ENCODE measurements around the gene PREX1. TPM values are rescaled to one million over a fixed set of nuclear protein-coding genes. Genes with fewer than 3 reads are reported as not detected.

The PREX1 gene
- total and polyA plus RNA-seq, 2 of the 4 experiments (the other 2 are of a cell fraction): 0.67 to 0.72 TPM

GRCh38 chr20:48710341-48711043 lies 117.3 kb downstream of the PREX1 start:
- no peak for ATAC-seq (ENCODE audit: low read depth)
- Histone ChIP-seq H2AK9ac (replicated peaks; ENCODE audit: low read depth, low read length, poor library complexity) (no peak overlapping the region), H4K20me1 (ENCODE audit: insufficient read depth, low read length) (no peaks in the 10 kb centered on the region; the same call in 1 of the 2 replicates), H3K18ac (ENCODE audit: low read depth, low read length) (no peak overlapping the region), H3K4me1 (ENCODE audit: control insufficient read depth, insufficient read depth, low read length) (no peaks in the 10 kb centered on the region), H4K8ac (ENCODE audit: low read depth in 2 of 2, low read length in 2 of 2) (no peak overlapping the region), H3K14ac (replicated peaks; ENCODE audit: low read depth, low read length) (no peak overlapping the region), H3K4me2 (ENCODE audit: low read depth, low read length) (no peak overlapping the region), H3K9ac (ENCODE audit: low read depth, low read length) (no peak overlapping the region), H3K36me3 (ENCODE audit: control insufficient read depth, insufficient read depth, low read length) (no peaks in the 10 kb centered on the region), H3K27me3 (ENCODE audit: control insufficient read depth, insufficient read depth, low read length) (peaks cover 2% of the 10 kb centered on the region), H4K91ac (ENCODE audit: insufficient read depth, low read depth, low read length) (no peak overlapping the region), H2AFZ (replicated peaks; ENCODE audit: low read length, poor library complexity) (no peak overlapping the region), H3K9me3 (ENCODE audit: control insufficient read depth, insufficient read depth, low read length) (no peaks in the 10 kb centered on the region), H3K79me1 (ENCODE audit: low read depth in 1 of 2, low read length in 2 of 2) (no peaks in the 10 kb centered on the region), H3K23ac (ENCODE audit: low read depth, low read length) (no peak overlapping the region), H2BK15ac (ENCODE audit: low read depth, low read length) (no peak overlapping the region), H3K4ac (ENCODE audit: low read depth, low read length) (no peak overlapping the region), H3K56ac (ENCODE audit: extremely low read depth, insufficient read depth, low read length) (no peak overlapping the region), H2AK5ac (ENCODE audit: low read depth, low read length) (no peak overlapping the region), H3K4me3 (ENCODE audit: insufficient read depth, low read depth, low read length) (no peak overlapping the region), H3K9me1 (ENCODE audit: insufficient read depth, low read length) (no peaks in the 10 kb centered on the region), H2BK20ac (ENCODE audit: low read depth, low read length) (no peak overlapping the region), H4K5ac (ENCODE audit: low read depth, low read length) (no peak overlapping the region), H2BK120ac (ENCODE audit: low read depth, low read length) (no peak overlapping the region), H3K27ac (ENCODE audit: insufficient read depth, low read length) (no peak overlapping the region), H2BK5ac (ENCODE audit: low read depth, low read length, poor library complexity, severe bottlenecking) (no peak overlapping the region)
- DNase-seq: no peak
- 94% methylated on average over 8 of the region's 15 CpGs; no CpG with 5 or more reads in 1 of the 2 experiments for WGBS, 2 experiments (ENCODE audit: extremely low coverage in 2 of 2, insufficient read length in 1 of 2)
- ChIA-PET POLR2A (ENCODE audit: unreplicated experiment) (no interaction called here), CTCF (no interaction called here)
- dilution Hi-C loops (cut with HindIII; ENCODE audit: low sequenced_read_pairs, unreplicated experiment): no loop called here
- no TSS peak for BruUV-seq (replicated peaks)
- in situ Hi-C loops (cut with MboI; ENCODE audit: low sequenced_read_pairs): no loop called here
- intact Hi-C loops (cut with micrococcal nuclease): no loop called here
- TF ChIP-seq MAFK (IDR thresholded peaks at IDR 0.05; ENCODE audit: low read depth, low read length): no peak
- no peak for TF ChIP-seq CEBPB (IDR thresholded peaks at IDR 0.05; ENCODE audit: low read depth, low read length)
- no peak for TF ChIP-seq MAZ (IDR thresholded peaks at IDR 0.05; ENCODE audit: borderline replicate concordance, low read depth, low read length)
- TF ChIP-seq BHLHE40 (IDR thresholded peaks at IDR 0.05; ENCODE audit: low read depth, low read length): no peak
- TF ChIP-seq SMC3 (IDR thresholded peaks at IDR 0.05; ENCODE audit: low read depth, low read length): no peak
- TF ChIP-seq FOS (IDR thresholded peaks at IDR 0.05; ENCODE audit: low read depth, low read length): no peak
- TF ChIP-seq RCOR1 (IDR thresholded peaks at IDR 0.05; ENCODE audit: insufficient replicate concordance, low read length): no peak
- no peak for TF ChIP-seq USF2 (IDR thresholded peaks at IDR 0.05; ENCODE audit: low read depth, low read length)
